Keratinocyte (primary cell): ENCODE measurements around the gene PRKAG2. TPM values are rescaled to one million over a fixed set of nuclear protein-coding genes. Genes with fewer than 3 reads are reported as not detected.

ENCODE experiments used
- DNase-seq: peaks from one replicate; pipeline ENCODE4 v3.0.0-alpha.2; 2011; ENCODE audit warnings: low read depth, missing footprints, low spot score
- FAIRE-seq: peaks from 2 replicates; lab custom pipeline; 2011; peaks lifted over from hg19 to GRCh38; lab: Jason Lieb, UNC
- H2AFZ ChIP-seq: 2 replicates; pipeline ENCODE4 v1.6.0; 2012; ENCODE audit warnings: low read length, control low read depth, inconsistent platforms; ENCODE audit not compliant: control insufficient read depth
- H3K27ac ChIP-seq: 2 replicates; pipeline ENCODE4 v1.5.1; 2011; ENCODE audit warnings: low read length; ENCODE audit not compliant: control insufficient read depth, insufficient read depth
- H3K27me3 ChIP-seq: 3 replicates; pipeline ENCODE4 v1.6.0; 2011; ENCODE audit warnings: low read length; ENCODE audit not compliant: control insufficient read depth, insufficient read depth; ENCODE audit errors: extremely low read depth
- H3K36me3 ChIP-seq, 2 experiments: 2 replicates in 1 of 2; 3 replicates in 1 of 2; pipeline ENCODE4 v1.5.1; 2011; ENCODE audit warnings: low read length in 2 of 2, mild to moderate bottlenecking in 1 of 2; ENCODE audit not compliant: control insufficient read depth in 2 of 2, insufficient read depth in 2 of 2; ENCODE audit errors: extremely low read depth in 1 of 2
- H3K4me1 ChIP-seq: 3 replicates; pipeline ENCODE4 v1.5.1; 2011; ENCODE audit warnings: low read length; ENCODE audit not compliant: control insufficient read depth, insufficient read depth; ENCODE audit errors: extremely low read depth
- H3K4me2 ChIP-seq: 3 replicates; pipeline ENCODE4 v1.6.0; 2011; ENCODE audit warnings: low read depth, low read length; ENCODE audit not compliant: control insufficient read depth, insufficient read depth; ENCODE audit errors: extremely low read depth
- H3K4me3 ChIP-seq, 3 experiments: fragments of 200-600 bp in 1 of 3; sonication (generic) in 1 of 3; 2 replicates in 2 of 3; 3 replicates in 1 of 3; pipeline ENCODE4 v1.5.1; 2011 to 2016; ENCODE audit warnings: low read length in 3 of 3, mild to moderate bottlenecking in 3 of 3, control low read depth in 2 of 3, inconsistent platforms in 1 of 3, low read depth in 1 of 3, mixed read lengths in 1 of 3, mixed run types in 1 of 3, moderate library complexity in 1 of 3; ENCODE audit not compliant: control insufficient read depth in 2 of 3, insufficient read depth in 2 of 3; ENCODE audit errors: extremely low read depth in 1 of 3
- H3K79me2 ChIP-seq: 2 replicates; pipeline ENCODE4 v1.6.0; 2012; ENCODE audit warnings: low read length; ENCODE audit not compliant: control insufficient read depth, insufficient read depth
- H3K9ac ChIP-seq: 3 replicates; pipeline ENCODE4 v1.6.0; 2011; ENCODE audit warnings: low read length; ENCODE audit not compliant: control insufficient read depth, insufficient read depth; ENCODE audit errors: extremely low read depth
- H3K9me1 ChIP-seq: 3 replicates; pipeline ENCODE4 v1.6.0; 2011; ENCODE audit warnings: low read length; ENCODE audit not compliant: control insufficient read depth, insufficient read depth; ENCODE audit errors: extremely low read depth
- H3K9me3 ChIP-seq: 2 replicates; pipeline ENCODE4 v1.5.1; 2012; ENCODE audit warnings: low read depth, low read length; ENCODE audit not compliant: control insufficient read depth
- H4K20me1 ChIP-seq: 3 replicates; pipeline ENCODE4 v1.6.0; 2011; ENCODE audit warnings: low read length; ENCODE audit not compliant: control insufficient read depth, insufficient read depth; ENCODE audit errors: extremely low read depth
- CTCF ChIP-seq, 3 experiments: IDR thresholded peaks in 1 of 3; conservative IDR thresholded peaks in 1 of 3; optimal IDR thresholded peaks in 1 of 3; 2 replicates in 2 of 3; 3 replicates in 1 of 3; pipeline versions ENCODE3 to v1.5.1; 2011; ENCODE audit warnings: low read length in 3 of 3, mild to moderate bottlenecking in 3 of 3, moderate library complexity in 2 of 3, control low read depth in 1 of 3, inconsistent platforms in 1 of 3; ENCODE audit not compliant: insufficient read depth in 2 of 3; ENCODE audit errors: extremely low read depth in 1 of 3
- EZH2 ChIP-seq: IDR thresholded peaks from one replicate; pipeline ENCODE4 v1.6.1; 2012; ENCODE audit warnings: inconsistent platforms, mild to moderate bottlenecking, low read length, moderate library complexity
- dilution Hi-C: fragments of 300-500 bp; cut with MboI; formaldehyde crosslinking; loops from one replicate; pipeline ENCODE4 v1.7.0; 2020; ENCODE audit warnings: low sequenced_read_pairs; ENCODE audit not compliant: extremely low pct_ligation_motif_present
- polyA plus RNA-seq, 5 experiments: library from polyadenylated mRNA; depleted of rRNA in 3 of 5; stranded (reverse) in 3 of 5; stranded (forward) in 1 of 5; unstranded in 1 of 5; fragments of >200 nt; gene quantifications; 1 replicate in 1 of 5; 2 replicates in 3 of 5; 3 replicates in 1 of 5; pipeline versions ENCODE4 v1.2.1 to v1.2.3, GENCODE V29; 2011 to 2012; ENCODE audit warnings: missing spikeins in 2 of 5, low read depth in 1 of 5, low replicate concordance in 1 of 5

The PRKAG2 gene
- polyA plus RNA-seq, 1 donor (not counting 4 experiments of a cell fraction or from before 2014, with no cell fraction given), result 39.5 TPM

- Histone ChIP-seq H2AFZ (no peak overlapping the region), H3K27me3 (peaks cover 3% of the 10 kb centered on the region), H3K36me3 (no peaks in the 10 kb centered on the region), H3K9me3 (no peaks in the 10 kb centered on the region), H3K9me1 (no peaks in the 10 kb centered on the region), H3K4me2 (no peak overlapping the region), H3K79me2 (no peaks in the 10 kb centered on the region), H3K9ac (no peak overlapping the region), H3K4me1 (no peaks in the 10 kb centered on the region), H4K20me1 (no peaks in the 10 kb centered on the region), H3K4me3 (no peak overlapping the region), H3K27ac (no peak overlapping the region)
- FAIRE-seq (no peak), DNase-seq (no peak)
- TF ChIP-seq EZH2 (no peak), CTCF (optimal IDR thresholded peaks at IDR 0.05 in 1 of 3, IDR thresholded peaks at IDR 0.05 in 1 of 3, conservative IDR thresholded peaks at IDR 0.05 in 1 of 3; ENCODE audit: extremely low read depth in 1 of 3, insufficient read depth in 2 of 3, low read length in 3 of 3) (no peak)
- dilution Hi-C loops, result no loop called here
These were observed 87.5 kb downstream of the PRKAG2 start for GRCh38 chr7:151789380-151789947.

- Histone ChIP-seq H3K9ac (no peak overlapping the region), H3K79me2 (no peaks in the 10 kb centered on the region), H2AFZ (no peak overlapping the region), H4K20me1 (no peaks in the 10 kb centered on the region), H3K27ac (no peak overlapping the region), H3K4me3 (no peak overlapping the region), H3K9me1 (no peaks in the 10 kb centered on the region), H3K9me3 (no peaks in the 10 kb centered on the region), H3K36me3 (no peaks in the 10 kb centered on the region), H3K4me2 (no peak overlapping the region), H3K4me1 (no peaks in the 10 kb centered on the region), H3K27me3 (peaks cover 7% of the 10 kb centered on the region)
- dilution Hi-C loops, result no loop called here
- no peak for DNase-seq
- FAIRE-seq, result no peak
- TF ChIP-seq CTCF (optimal IDR thresholded peaks at IDR 0.05 in 1 of 3, IDR thresholded peaks at IDR 0.05 in 1 of 3, conservative IDR thresholded peaks at IDR 0.05 in 1 of 3; ENCODE audit: extremely low read depth in 1 of 3, insufficient read depth in 2 of 3, low read length in 3 of 3) (no peak), EZH2 (no peak)
These were observed 89.6 kb downstream of the PRKAG2 start for GRCh38 chr7:151787348-151787747.
